GM21367 (cell line): ENCODE measurements around the gene GRM2.
"Not testable (repeated sequence)": the region's sequence is repeated elsewhere in the genome, so short reads cannot be mapped to it uniquely, and the experiment has no call there.

Experiments
- ATAC-seq: cut with Tn5 transposase; IDR thresholded peaks from one replicate; pipeline ENCODE4 v1.9.1; 2021; ENCODE audit not compliant: unreplicated experiment

GRM2 gene

GRCh38 chr3:51721062-51721745, 14.3 kb downstream of the GRM2 start:
- ATAC-seq: no peak

- ATAC-seq: no peak
Observed at GRCh38 chr3:51722362-51722761, 15.5 kb downstream of the GRM2 start.

- no peak for ATAC-seq
Observed at GRCh38 chr3:51727500-51727899, 20.6 kb downstream of the GRM2 start.

GRCh38 chr3:51729042-51729633, 22.3 kb downstream of the GRM2 start:
- no peak for ATAC-seq

- no peak for ATAC-seq
Observed at GRCh38 chr3:51733859-51734571, 27.1 kb downstream of the GRM2 start.

- no peak for ATAC-seq
Observed at GRCh38 chr3:51734572-51734907, 27.7 kb downstream of the GRM2 start.

- no peak for ATAC-seq
Observed at GRCh38 chr3:51735039-51735438, 28.2 kb downstream of the GRM2 start.

GRCh38 chr3:51735950-51736349, 29.1 kb downstream of the GRM2 start:
- no peak for ATAC-seq

- ATAC-seq: no peak
Observed at GRCh38 chr3:51739110-51739509, 32.2 kb downstream of the GRM2 start.

GRCh38 chr3:51742320-51742719, 35.5 kb downstream of the GRM2 start:
- not testable (repeated sequence) for ATAC-seq

- not testable (repeated sequence) for ATAC-seq
Observed at GRCh38 chr3:51742978-51743377, 36.1 kb downstream of the GRM2 start.

GRCh38 chr3:51747840-51748239, 41.0 kb downstream of the GRM2 start:
- no peak for ATAC-seq

GRCh38 chr3:51748327-51748726, 41.5 kb downstream of the GRM2 start:
- ATAC-seq: no peak

- no peak for ATAC-seq
Observed at GRCh38 chr3:51750878-51751277, 44.0 kb downstream of the GRM2 start.

- ATAC-seq: no peak
Observed at GRCh38 chr3:51751287-51751686, 44.4 kb downstream of the GRM2 start.

GRCh38 chr3:51753763-51754750, 47.2 kb downstream of the GRM2 start:
- ATAC-seq: not testable (repeated sequence)

GRCh38 chr3:51759203-51759602, 52.3 kb downstream of the GRM2 start:
- no peak for ATAC-seq
